ENCODE results near the gene WDR33. TPM values are rescaled to one million over a fixed set of nuclear protein-coding genes. Genes with fewer than 3 reads are reported as not detected.
A peak's percentile ranks its signal among the peaks of the same experiment; 100 is the strongest.

The WDR33 gene
- total and polyA plus RNA-seq, 2 of the 13 experiments (the other 11 are each of a cell fraction or from before 2014, with no cell fraction given): 54.9 to 78.2 TPM

DNA sequence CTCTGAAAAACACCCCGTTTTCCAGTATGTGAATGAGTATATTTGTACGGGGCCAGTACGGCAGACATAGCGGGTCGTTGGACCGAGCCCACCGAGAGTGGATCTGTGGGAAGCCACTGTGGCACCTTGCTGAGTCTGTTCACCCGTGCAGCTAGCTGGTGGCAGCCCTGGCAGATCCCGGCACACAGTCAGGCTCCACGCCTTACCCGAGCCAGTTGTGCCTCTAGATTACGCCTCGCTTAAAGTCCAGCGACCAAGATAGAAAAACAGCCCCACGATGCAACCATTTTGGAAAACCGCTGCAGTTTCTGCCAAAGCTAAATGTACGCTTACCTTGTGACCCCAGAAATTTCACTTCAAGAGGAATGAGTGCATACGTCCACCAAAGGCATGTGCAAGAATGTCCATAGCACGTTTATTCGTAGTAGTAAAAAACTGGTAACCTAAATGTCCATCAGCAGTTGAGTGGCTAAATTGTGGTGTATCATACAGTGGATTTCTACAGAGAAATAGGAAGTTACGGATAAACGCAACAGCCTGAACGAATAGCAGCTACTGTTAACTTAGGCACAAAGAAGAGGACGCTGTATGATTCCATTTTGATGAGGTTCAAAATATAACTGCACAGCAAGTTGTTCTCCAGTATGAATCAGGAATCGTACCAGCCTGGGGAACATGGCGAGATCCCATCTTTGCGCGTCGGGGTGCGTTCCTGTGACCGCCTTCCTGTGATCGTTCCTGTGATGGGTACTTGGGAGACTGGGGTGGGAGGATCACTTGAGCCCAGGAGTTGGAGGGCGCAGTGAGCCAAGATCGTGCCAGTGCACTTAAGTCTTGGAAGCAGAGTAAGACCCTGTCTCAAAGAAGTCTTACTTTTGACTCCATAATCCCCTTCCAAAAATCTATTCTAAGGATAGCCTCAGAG is 688 bp upstream of the WDR33 start (continued):
- TF ChIP-seq ZNF235 (CRISPR knock-in tag; IDR thresholded peaks at IDR 0.05; ENCODE audit: borderline replicate concordance) (no peak), MED1 (CRISPR knock-in tag; IDR thresholded peaks at IDR 0.05) (no peak), ARNT (IDR thresholded peaks at IDR 0.05) (no peak), JDP2 (CRISPR knock-in tag; IDR thresholded peaks at IDR 0.05; ENCODE audit: borderline replicate concordance) (no peak), ZNF7 (CRISPR knock-in tag; IDR thresholded peaks at IDR 0.05) (no peak), YEATS2 (CRISPR knock-in tag; IDR thresholded peaks at IDR 0.05; ENCODE audit: borderline replicate concordance) (no peak; the same call in 1 of the 2 replicates), ARHGAP35 (CRISPR knock-in tag; IDR thresholded peaks at IDR 0.05; ENCODE audit: borderline replicate concordance) (no peak; the same call in 1 of the 2 replicates), ZNF550 (CRISPR knock-in tag; IDR thresholded peaks at IDR 0.05; ENCODE audit: borderline replicate concordance) (no peak), RXRA (CRISPR knock-in tag; IDR thresholded peaks at IDR 0.05) (0 out of 2 replicates have a peak, but pooled peaks have one; percentile 9), MIER3 (CRISPR knock-in tag; IDR thresholded peaks at IDR 0.05; ENCODE audit: borderline replicate concordance) (no peak; the same call in 1 of the 2 replicates), ZBTB20 (CRISPR knock-in tag; IDR thresholded peaks at IDR 0.05; ENCODE audit: borderline replicate concordance, low read depth) (no peak), ZNF891 (CRISPR knock-in tag; IDR thresholded peaks at IDR 0.05) (no peak), ZNF24 (IDR thresholded peaks at IDR 0.05) (no peak), ISX (CRISPR knock-in tag; conservative IDR thresholded peaks at IDR 0.05) (no peak), RARA (CRISPR knock-in tag; IDR thresholded peaks at IDR 0.05) (no peak), GLI4 (CRISPR knock-in tag; IDR thresholded peaks at IDR 0.05; ENCODE audit: borderline replicate concordance) (no peak), KAT2B (IDR thresholded peaks at IDR 0.05; ENCODE audit: borderline replicate concordance, low read depth, low read length) (no peak)
- TF ChIP-seq, protein P1, sequence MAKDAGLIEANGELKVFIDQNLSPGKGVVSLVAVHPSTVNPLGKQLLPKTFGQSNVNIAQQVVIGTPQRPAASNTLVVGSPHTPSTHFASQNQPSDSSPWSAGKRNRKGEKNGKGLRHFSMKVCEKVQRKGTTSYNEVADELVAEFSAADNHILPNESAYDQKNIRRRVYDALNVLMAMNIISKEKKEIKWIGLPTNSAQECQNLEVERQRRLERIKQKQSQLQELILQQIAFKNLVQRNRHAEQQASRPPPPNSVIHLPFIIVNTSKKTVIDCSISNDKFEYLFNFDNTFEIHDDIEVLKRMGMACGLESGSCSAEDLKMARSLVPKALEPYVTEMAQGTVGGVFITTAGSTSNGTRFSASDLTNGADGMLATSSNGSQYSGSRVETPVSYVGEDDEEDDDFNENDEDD (CRISPR knock-in tag; IDR thresholded peaks at IDR 0.05; ENCODE audit: borderline replicate concordance): no peak
- TF ChIP-seq, protein P2, sequence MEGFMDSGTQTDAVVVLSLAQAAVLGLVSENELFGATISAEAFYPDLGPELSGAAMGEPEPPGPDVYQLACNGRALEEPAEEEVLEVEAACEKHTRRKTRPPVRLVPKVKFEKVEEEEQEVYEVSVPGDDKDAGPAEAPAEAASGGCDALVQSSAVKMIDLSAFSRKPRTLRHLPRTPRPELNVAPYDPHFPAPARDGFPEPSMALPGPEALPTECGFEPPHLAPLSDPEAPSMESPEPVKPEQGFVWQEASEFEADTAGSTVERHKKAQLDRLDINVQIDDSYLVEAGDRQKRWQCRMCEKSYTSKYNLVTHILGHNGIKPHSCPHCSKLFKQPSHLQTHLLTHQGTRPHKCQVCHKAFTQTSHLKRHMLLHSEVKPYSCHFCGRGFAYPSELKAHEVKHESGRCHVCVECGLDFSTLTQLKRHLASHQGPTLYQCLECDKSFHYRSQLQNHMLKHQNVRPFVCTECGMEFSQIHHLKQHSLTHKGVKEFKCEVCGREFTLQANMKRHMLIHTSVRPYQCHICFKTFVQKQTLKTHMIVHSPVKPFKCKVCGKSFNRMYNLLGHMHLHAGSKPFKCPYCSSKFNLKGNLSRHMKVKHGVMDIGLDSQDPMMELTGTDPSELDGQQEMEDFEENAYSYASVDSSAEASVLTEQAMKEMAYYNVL (CRISPR knock-in tag; IDR thresholded peaks at IDR 0.05; ENCODE audit: borderline replicate concordance): no peak; the same call in 1 of the 2 replicates
- TF ChIP-seq, protein P3, sequence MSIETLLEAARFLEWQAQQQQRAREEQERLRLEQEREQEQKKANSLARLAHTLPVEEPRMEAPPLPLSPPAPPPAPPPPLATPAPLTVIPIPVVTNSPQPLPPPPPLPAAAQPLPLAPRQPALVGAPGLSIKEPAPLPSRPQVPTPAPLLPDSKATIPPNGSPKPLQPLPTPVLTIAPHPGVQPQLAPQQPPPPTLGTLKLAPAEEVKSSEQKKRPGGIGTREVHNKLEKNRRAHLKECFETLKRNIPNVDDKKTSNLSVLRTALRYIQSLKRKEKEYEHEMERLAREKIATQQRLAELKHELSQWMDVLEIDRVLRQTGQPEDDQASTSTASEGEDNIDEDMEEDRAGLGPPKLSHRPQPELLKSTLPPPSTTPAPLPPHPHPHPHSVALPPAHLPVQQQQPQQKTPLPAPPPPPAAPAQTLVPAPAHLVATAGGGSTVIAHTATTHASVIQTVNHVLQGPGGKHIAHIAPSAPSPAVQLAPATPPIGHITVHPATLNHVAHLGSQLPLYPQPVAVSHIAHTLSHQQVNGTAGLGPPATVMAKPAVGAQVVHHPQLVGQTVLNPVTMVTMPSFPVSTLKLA (IDR thresholded peaks at IDR 0.05): no peak
- TF ChIP-seq, protein P4, sequence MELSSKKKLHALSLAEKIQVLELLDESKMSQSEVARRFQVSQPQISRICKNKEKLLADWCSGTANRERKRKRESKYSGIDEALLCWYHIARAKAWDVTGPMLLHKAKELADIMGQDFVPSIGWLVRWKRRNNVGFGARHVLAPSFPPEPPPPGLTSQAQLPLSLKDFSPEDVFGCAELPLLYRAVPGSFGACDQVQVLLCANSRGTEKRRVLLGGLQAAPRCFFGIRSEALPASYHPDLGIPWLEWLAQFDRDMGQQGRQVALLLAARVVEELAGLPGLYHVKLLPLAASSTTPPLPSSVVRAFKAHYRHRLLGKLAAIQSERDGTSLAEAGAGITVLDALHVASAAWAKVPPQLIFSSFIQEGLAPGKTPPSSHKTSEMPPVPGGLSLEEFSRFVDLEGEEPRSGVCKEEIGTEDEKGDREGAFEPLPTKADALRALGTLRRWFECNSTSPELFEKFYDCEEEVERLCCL (CRISPR knock-in tag; IDR thresholded peaks at IDR 0.05; ENCODE audit: borderline replicate concordance): no peak; the same call in 1 of the 2 replicates
- TF ChIP-seq, protein P5, sequence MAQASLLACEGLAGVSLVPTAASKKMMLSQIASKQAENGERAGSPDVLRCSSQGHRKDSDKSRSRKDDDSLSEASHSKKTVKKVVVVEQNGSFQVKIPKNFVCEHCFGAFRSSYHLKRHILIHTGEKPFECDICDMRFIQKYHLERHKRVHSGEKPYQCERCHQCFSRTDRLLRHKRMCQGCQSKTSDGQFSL (CRISPR knock-in tag; IDR thresholded peaks at IDR 0.05): no peak
